AML-193 (cell line): ENCODE results near the gene TGM3.
A peak's percentile ranks its signal among the peaks of the same experiment; 100 is the strongest.
"Not testable (repeated sequence)": the region's sequence is repeated elsewhere in the genome, so short reads cannot be mapped to it uniquely, and the experiment has no call there.

Source experiments
- DNase-seq, 2 experiments: peaks; one replicate each; lab custom pipeline; 2025; lab: John Stamatoyannopoulos, UW

The TGM3 gene

GRCh38 chr20:2295886-2296515 lies at the start of gene TGM3:
Gene TGM3 (plus strand): TSS chr20:2296001. CDS start chr20:2296064, 63 bp downstream.
- DNase-seq = no peak

- no peak for DNase-seq
These were observed 49.7 kb upstream of the TGM3 start for GRCh38 chr20:2246069-2246491.

- no peak for DNase-seq
These were observed 47.0 kb upstream of the TGM3 start for GRCh38 chr20:2248837-2249236.

- DNase-seq = no peak
These were observed 45.9 kb upstream of the TGM3 start for GRCh38 chr20:2249935-2250334.

GRCh38 chr20:2252419-2252997 lies 43.3 kb upstream of the TGM3 start:
- peak; percentile 22 to 42 for DNase-seq

- no peak for DNase-seq
These were observed 42.5 kb upstream of the TGM3 start for GRCh38 chr20:2253256-2253655.

- no peak for DNase-seq
These were observed 41.5 kb upstream of the TGM3 start for GRCh38 chr20:2254333-2254732.

- DNase-seq = no peak
These were observed 39.8 kb upstream of the TGM3 start for GRCh38 chr20:2255926-2256531.

- no peak for DNase-seq
These were observed 36.1 kb upstream of the TGM3 start for GRCh38 chr20:2259731-2260130.

- DNase-seq = no peak
These were observed 35.6 kb upstream of the TGM3 start for GRCh38 chr20:2260250-2260649.

- no peak for DNase-seq
These were observed 34.7 kb upstream of the TGM3 start for GRCh38 chr20:2261046-2261485.

- no peak for DNase-seq
These were observed 34.2 kb upstream of the TGM3 start for GRCh38 chr20:2261629-2262028.

GRCh38 chr20:2264118-2264517 lies 31.7 kb upstream of the TGM3 start:
- DNase-seq = no peak

- DNase-seq = not testable (repeated sequence)
These were observed 31.0 kb upstream of the TGM3 start for GRCh38 chr20:2264621-2265374.

- DNase-seq = no peak
These were observed 22.0 kb upstream of the TGM3 start for GRCh38 chr20:2273634-2274302.

GRCh38 chr20:2276015-2276414 lies 19.8 kb upstream of the TGM3 start:
- DNase-seq = no peak

GRCh38 chr20:2279253-2279779 lies 16.5 kb upstream of the TGM3 start:
- DNase-seq = no peak

- no peak for DNase-seq
These were observed 15.7 kb upstream of the TGM3 start for GRCh38 chr20:2280082-2280481.

- DNase-seq = no peak
These were observed 14.2 kb upstream of the TGM3 start for GRCh38 chr20:2281563-2281962.

GRCh38 chr20:2282181-2282580 lies 13.6 kb upstream of the TGM3 start:
- DNase-seq = no peak

GRCh38 chr20:2283706-2284423 lies 11.9 kb upstream of the TGM3 start:
- DNase-seq = no peak
